ENCODE measurements around the gene NUAK1.

Gene NUAK1

GRCh38 chr12:106134294-106134949 is 4.3 kb downstream of the NUAK1 start:
- peak in 1 of 10 donors; percentile 52 for DNase-seq
- intact Hi-C loops (cut with DNase I), result loop anchor here (10.0 kb wide), 2 partner anchors 170 to 210 kb away; partner anchors contain the start of gene TCP11L2

DNA sequence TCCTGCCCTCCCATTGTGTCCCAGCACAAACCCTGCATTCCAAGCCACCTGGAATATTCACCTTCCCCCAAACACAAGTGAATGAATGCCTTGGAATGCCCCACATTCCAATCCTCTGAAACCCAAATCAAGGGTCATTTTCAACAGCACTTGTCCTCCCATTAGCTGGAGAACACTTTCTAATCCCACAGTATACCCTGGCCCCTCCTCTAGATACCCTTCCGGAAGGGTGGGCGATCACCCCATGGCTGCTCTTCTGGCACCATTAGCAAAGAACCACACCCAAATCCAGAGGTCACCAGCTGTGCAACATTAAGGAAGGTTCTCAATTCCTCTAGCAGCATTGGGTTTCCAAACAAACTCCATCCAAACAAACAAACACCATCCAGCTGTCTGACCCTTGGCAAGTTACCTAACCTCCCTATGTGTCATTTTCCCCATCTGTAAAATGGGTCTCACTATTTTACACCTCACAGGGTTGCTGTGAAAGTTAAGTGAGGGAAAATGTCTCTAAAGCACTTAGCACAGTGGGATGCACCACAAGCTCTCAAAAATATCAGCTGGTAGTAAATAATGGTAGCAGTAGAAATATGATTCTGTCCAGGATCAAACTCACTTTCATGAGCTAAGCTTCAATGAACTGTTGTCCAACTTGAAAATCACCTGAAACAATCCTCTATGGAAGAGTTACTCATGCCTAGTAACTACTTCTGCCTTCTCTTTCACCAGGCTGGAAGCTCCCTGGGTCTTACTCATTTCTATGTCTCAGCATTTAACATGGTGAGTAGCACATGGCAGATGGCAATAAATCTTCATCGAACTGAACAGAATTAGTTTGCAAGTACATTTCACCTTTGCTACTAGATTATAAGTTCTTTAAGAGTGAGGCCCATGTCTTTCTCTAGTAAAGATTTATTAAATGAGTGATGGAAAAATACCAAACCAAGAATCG is 5.3 kb downstream of the NUAK1 start:
- no peak for DNase-seq
- intact Hi-C loops (cut with DNase I), result loop anchor here (10.0 kb wide), 2 partner anchors 171 to 209 kb away; partner anchors contain the start of gene TCP11L2

DNA sequence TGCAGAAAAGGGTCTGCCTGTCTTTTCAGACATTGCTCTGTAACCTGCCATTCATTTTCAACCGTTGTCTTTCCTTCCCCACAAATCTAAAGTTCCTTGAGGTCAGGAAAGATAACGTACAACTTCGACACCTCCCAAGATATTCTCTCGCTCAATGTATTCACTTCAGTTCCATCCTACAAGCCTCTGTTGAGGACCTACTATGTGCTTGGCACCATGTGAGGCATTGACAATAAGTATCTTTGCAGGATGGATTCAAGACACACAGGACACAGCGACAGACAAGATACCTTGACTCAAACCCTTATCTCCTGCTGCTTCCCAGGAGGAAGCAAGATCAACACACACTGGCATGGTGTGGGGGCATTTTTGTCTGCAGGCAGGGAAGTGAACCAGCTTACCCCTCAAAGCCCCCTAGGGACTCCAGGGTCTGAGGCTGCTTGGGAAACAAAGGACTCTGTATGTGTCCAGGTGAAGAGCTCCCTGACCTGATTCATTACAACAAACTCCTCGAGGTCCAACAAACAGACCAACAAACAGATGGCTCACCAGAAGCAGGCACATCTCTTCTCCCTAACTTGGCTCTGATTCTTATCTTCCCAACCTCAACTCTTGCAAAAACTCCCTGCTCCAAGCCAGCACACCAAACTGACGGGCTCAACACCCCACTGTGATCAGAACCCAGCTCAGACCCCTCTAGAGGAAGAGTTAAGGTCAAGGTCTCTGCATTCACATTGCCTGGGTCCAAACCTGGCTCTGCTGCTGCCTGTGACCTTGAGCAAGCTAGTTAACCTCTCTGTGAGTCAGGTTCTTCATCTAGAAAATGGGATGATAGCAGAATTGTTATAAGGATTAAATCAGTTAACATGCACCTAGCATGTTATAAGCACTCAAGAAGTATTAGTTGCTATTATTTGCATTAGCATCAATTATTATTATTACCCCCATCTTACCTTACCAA is 6.3 kb downstream of the NUAK1 start:
- DNase-seq, result no peak
- intact Hi-C loops (cut with DNase I), result loop anchor here (10.0 kb wide), 2 partner anchors 172 to 208 kb away; partner anchors contain the start of gene TCP11L2

DNA sequence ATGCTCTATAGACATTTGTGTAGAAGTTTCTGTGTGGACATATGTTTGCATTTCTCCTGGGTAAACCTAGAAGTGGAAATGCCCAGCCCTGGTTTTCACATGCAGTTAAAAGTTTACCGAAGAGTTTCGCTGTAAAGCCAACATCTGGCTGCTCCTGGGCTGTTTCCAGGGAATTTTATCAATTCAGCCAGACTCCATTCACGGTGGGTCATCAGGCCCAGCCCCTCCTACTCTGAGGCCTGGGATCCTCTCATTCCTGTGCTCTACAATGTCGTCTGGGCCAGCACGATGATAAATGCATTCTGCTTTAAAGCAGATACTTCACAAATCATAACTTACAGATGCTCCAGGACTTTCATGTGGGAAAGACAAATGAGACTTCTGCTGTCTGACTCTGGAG is 7.1 kb downstream of the NUAK1 start:
- intact Hi-C loops (cut with DNase I), result loop anchor here (10.0 kb wide), 2 partner anchors 173 to 207 kb away; partner anchors contain the start of gene TCP11L2
- DNase-seq, result no peak

DNA sequence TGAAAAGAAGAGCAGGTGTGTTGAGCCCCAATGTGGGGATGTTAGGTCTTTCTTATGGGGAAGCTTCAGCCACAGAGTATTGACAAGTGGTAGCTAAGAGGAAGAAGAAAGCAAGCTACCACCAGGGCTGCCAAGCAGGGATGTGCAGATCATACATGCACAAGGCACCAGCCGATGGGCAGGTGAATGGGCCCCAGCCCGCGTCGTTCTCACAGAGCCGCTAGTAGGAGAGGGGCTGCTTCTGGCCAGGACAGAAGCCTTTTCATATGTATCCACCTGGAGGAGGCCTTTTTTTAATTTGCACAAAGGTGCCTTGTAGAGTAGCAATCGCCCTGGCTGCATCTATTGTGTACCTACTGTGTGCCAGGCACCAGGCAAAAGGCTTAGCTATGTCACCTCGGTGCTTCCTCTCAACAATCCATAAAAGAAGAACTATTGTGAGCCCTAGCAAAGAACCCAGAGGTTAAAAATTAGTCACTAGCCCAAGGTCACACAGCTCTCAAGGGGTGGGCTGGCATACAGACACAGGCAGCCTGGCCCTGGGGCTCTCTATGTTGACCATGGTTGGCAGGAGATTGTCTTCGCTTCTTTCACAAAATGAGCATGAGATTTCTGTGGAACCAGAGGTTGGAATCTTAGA is 8.2 kb downstream of the NUAK1 start:
- DNase-seq, result no peak
- intact Hi-C loops (cut with DNase I), result loop anchor here (10.0 kb wide), 2 partner anchors 174 to 206 kb away; partner anchors contain the start of gene TCP11L2

DNA sequence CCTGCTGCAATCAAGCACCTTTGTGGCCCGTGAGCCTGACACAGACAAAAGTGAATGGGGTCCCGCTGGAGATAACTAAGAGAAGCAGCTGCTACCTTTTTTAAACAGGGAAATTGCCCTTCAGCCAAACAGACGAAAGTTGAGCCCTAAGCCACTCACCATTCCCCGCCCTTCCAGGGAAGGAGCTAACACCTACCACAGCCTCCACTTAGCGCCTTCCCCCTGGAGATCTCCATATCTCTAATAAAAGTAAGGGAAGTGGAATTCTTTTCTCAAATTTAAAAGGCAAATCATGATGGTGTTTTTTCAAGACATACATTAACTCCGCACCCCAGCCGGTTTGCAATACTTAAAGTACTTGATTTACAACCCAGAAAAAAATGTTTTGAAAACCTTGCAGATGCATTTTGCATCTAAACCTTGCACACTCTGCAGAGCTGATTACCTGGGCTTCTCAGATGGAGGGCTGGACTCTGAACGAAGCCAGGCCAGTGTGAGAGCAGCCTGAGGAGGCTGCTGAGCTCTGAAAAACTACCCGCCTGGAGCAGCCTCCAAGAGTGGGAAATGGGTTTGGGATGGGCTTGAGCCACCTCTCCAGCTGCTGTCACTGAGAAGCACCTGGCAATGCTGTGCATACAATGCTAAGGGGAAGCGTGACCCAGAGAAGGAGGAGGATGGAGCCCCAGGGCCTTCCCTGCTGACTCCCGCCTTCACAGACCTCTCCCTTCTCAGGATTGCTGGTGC is 10.0 kb downstream of the NUAK1 start:
- DNase-seq, result peak in 1 of 10 donors; percentile 68
- intact Hi-C loops (cut with DNase I), result no loop called here

- no peak for DNase-seq
- intact Hi-C loops (cut with DNase I), result no loop called here
These were observed 11.2 kb downstream of the NUAK1 start for GRCh38 chr12:106127338-106128126.

DNA sequence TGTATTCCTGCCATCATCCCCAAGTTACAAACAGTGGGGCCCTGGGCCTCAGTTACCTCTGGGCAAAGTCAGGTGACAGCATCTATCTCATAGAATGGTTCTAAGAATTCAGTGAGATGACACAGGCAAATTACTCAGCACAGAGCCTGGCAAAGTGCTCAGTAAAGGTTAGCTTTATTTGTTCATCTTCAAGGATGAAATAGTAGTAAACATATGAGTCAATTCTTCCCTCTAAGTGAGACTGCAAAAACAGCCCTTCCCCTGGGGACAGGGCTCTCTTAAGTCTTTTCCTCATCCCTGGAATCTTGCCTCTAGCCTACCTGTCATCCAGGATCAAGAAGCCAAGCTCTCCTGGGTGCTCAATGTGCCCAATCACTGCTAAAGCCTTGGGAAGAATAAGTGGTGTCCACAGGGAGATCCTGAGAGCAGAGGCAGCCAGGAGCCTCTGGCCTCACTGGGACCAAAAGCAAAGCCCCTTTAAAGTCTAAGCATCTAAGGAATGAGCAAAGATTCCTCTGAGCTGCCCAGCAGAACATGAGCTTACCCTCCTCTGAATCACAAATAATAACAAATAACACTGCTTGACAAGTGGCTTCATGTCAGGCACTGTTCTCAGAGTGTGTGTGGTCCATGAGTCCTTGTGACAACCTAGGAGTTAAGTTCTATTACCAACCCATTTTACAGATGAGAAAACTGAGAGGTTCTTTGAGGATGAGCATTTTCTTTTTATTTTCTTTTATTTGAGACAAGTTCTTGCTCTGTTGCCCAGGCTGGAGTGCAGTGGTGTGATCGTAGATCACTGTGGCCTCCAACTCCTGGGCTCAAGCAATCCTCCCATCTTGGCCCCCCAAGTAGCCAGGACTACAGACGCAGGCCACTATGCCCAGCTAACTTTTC is 12.1 kb downstream of the NUAK1 start:
- no peak for DNase-seq
- intact Hi-C loops (cut with DNase I), result no loop called here

- intact Hi-C loops (cut with DNase I), result no loop called here
- no peak for DNase-seq
These were observed 13.2 kb downstream of the NUAK1 start for GRCh38 chr12:106125351-106126095.

DNA sequence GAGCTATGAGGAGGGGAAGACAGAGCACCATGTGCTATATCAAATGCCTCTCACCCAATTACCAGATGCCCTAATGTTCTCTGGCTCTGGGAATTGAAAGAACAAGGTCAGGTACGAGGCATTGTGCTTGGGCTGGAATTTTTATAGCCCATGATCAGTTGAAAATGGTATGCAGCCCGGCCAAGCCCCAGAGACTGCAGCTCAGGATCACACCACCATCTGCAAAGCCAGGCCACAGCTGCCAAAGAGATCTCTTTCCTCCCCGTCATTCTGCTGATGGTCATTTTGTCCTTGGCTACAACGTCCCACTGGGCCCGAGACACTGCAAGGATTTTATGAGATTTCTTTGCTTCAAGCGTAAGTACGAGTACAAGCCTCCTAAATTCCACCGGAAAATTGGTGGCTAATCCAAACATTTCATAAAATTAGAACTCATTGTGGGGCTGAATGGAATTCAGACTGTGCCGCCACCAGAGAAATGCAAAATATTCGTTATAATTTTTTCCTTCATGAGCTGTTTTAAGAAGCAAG is 15.1 kb downstream of the NUAK1 start:
- peak in 1 of 10 donors; percentile 72 for DNase-seq
- intact Hi-C loops (cut with DNase I), result no loop called here

DNA sequence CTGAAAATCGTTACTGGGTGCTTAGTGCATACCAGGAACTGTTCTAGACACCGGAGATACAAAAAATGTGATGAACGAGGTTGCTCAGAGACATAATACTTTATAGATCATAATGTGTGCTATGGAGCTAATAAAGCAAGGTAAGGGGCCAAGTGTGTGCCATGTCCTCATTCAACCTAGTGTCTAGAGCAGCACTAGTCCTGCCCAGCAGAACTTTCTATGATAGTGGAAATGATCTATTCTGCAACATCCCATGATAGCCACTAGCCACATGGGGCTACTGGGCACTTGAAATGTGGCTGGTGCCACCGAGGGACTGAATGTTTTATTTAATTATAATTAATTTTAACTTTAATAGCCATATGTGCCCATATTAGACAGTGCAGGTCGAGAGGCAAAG is 15.6 kb downstream of the NUAK1 start:
- DNase-seq, result no peak
- intact Hi-C loops (cut with DNase I), result no loop called here

DNA sequence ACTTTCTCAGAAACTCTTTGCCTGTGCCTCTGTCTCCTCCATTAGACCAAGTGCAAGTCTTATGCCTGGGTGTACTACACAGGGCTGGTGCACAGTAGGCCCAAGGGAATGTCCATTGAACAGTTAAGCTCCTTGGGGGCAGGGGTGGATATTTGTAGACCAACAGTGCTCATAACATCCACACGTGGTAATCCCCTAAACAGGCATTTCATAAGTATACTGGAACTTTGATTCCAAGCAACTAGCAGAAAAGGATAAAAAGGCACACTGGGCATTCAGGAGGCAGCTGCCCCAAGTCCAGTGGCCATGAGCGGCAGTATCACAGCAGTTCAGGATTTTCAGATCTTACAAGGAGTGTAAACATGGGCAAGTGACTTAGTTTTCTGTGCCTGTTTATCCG is 16.8 kb downstream of the NUAK1 start:
- intact Hi-C loops (cut with DNase I), result no loop called here
- no peak for DNase-seq

DNA sequence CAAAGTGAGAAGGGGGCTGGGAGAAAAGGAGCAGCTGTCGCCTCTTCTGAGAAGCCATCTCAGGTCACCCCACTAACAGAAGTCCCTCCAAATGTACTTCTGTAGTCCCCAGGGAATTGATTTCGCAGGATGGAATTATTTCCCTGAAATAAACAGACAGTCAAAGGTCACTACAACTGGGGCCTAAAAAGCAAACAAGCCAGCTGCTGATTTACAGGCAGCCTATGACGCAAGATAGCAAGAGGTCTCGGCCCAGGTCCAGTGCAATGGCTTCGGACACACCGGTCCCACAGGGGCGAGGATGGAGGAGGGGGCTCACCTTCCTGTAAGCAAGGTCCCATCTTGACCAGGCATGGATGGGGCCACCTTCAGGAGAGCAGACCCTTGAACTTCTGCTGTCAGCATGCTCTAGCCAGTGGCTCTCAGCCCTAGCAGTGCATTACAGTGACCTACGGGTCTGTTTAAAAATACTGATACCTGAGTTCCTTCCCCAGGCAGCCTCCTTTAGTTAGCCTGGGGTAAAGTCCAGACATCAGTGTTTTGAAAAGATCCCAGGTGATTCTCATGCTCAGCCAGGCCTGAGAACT is 18.1 kb downstream of the NUAK1 start:
- intact Hi-C loops (cut with DNase I), result no loop called here
- no peak for DNase-seq

- intact Hi-C loops (cut with DNase I), result no loop called here
- no peak for DNase-seq
These were observed 19.5 kb downstream of the NUAK1 start for GRCh38 chr12:106119301-106119700.

DNA sequence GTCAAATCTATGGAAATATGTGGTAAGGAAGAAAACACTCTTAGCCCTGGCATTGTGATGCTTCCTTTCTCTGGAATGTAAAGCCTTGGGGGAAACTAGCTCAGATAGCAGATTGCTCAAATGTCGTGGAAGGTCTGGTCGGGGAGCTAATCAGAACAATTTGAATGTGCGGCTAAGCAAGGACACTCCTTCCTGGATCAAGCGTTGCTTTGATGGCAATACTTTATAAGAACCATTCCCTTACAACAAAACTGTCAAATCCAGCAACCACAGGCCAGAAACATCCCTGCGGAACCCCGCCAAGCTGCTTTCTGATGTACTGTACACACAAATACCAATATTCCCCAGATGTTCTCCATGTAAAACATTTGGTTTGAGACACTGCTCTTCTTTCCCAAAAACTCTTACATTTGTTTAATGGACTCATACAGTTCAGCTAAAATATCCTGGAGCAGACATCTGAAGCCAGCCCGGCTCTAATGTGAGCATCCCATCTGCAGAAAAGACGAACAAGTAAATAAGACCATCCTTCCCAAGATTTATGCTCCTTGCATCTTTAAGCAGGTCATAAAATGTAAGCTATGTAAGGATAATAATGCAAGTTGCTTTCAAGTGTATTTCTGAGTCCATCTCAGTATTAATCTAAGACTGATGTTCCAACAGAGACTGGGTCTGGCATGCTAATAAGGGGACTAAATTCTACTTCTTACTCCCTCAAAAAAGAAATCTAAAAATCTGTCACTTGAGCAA is 20.2 kb downstream of the NUAK1 start:
- intact Hi-C loops (cut with DNase I), result no loop called here
- no peak for DNase-seq
